Duodenal mucosa (tissue), 2 donors: ENCODE data around the gene FZD2.
"Not testable (repeated sequence)": the region's sequence is repeated elsewhere in the genome, so short reads cannot be mapped to it uniquely, and the experiment has no call there.

Source experiments
- H3K27ac ChIP-seq: one replicate; pipeline ENCODE4 v1.7.0; 2013; ENCODE audit warnings: low read depth, low read length
- H3K27me3 ChIP-seq, 2 donors: one replicate each; pipeline ENCODE4 v1.7.0; 2013; ENCODE audit warnings: low read length in 2 of 2, control low read depth in 1 of 2; ENCODE audit not compliant: insufficient read depth in 2 of 2, control insufficient read depth in 1 of 2
- H3K36me3 ChIP-seq, 2 donors: one replicate each; pipeline ENCODE4 v1.7.0; 2013; ENCODE audit warnings: low read length in 2 of 2, control low read depth in 1 of 2; ENCODE audit not compliant: insufficient read depth in 2 of 2, control insufficient read depth in 1 of 2
- H3K4me1 ChIP-seq, 2 donors: one replicate each; pipeline ENCODE4 v1.7.0; 2013; ENCODE audit warnings: low read length in 2 of 2, control low read depth in 1 of 2; ENCODE audit not compliant: insufficient read depth in 2 of 2, control insufficient read depth in 1 of 2
- H3K4me3 ChIP-seq, 2 donors: one replicate each; pipeline ENCODE4 v1.7.0; 2013; ENCODE audit warnings: low read length in 2 of 2, low read depth in 1 of 2
- H3K9ac ChIP-seq, 2 donors: one replicate each; pipeline ENCODE4 v1.7.0; 2013; ENCODE audit warnings: low read length in 2 of 2, low read depth in 1 of 2
- H3K9me3 ChIP-seq, 2 donors: one replicate each; pipeline ENCODE4 v1.7.0; 2013; ENCODE audit warnings: low read length in 2 of 2, control low read depth in 1 of 2; ENCODE audit not compliant: control insufficient read depth in 1 of 2

FZD2 gene

GRCh38 chr17:44578947-44579346, 21.7 kb downstream of the FZD2 start:
- Histone ChIP-seq H3K4me3 (no peak overlapping the region), H3K9ac (no peak overlapping the region), H3K9me3 (no peaks in the 10 kb centered on the region), H3K36me3 (no peaks in the 10 kb centered on the region), H3K27me3 (peaks cover 0 to 3% of the 10 kb centered on the region in 2 donors), H3K4me1 (no peaks in the 10 kb centered on the region), H3K27ac (no peak overlapping the region)

- no peaks in the 10 kb centered on the region for H3K4me1 ChIP-seq
- H3K27ac ChIP-seq = no peak overlapping the region
- H3K36me3 ChIP-seq = no peaks in the 10 kb centered on the region
- H3K4me3 ChIP-seq = no peak overlapping the region
- H3K9me3 ChIP-seq = no peaks in the 10 kb centered on the region
- H3K27me3 ChIP-seq = peaks cover 0 to 3% of the 10 kb centered on the region in 2 donors
- no peak overlapping the region for H3K9ac ChIP-seq
These were observed 24.6 kb downstream of the FZD2 start for GRCh38 chr17:44581868-44582267.

GRCh38 chr17:44584443-44584842, 27.2 kb downstream of the FZD2 start:
- no peaks in the 10 kb centered on the region for H3K4me1 ChIP-seq
- H3K36me3 ChIP-seq = no peaks in the 10 kb centered on the region
- peaks cover 0 to 3% of the 10 kb centered on the region in 2 donors for H3K27me3 ChIP-seq
- H3K4me3 ChIP-seq = no peak overlapping the region
- H3K9me3 ChIP-seq = no peaks in the 10 kb centered on the region
- no peak overlapping the region for H3K9ac ChIP-seq
- no peak overlapping the region for H3K27ac ChIP-seq

GRCh38 chr17:44585315-44585714, 28.0 kb downstream of the FZD2 start:
- Histone ChIP-seq H3K9ac (no peak overlapping the region), H3K4me3 (no peak overlapping the region), H3K4me1 (no peaks in the 10 kb centered on the region), H3K27ac (no peak overlapping the region), H3K27me3 (peaks cover 0 to 3% of the 10 kb centered on the region in 2 donors), H3K36me3 (no peaks in the 10 kb centered on the region), H3K9me3 (no peaks in the 10 kb centered on the region)

- Histone ChIP-seq H3K27ac (no peak overlapping the region), H3K9ac (no peak overlapping the region)
These were observed 30.1 kb downstream of the FZD2 start for GRCh38 chr17:44587339-44587738.

GRCh38 chr17:44589316-44590071, 32.2 kb downstream of the FZD2 start:
- H3K27me3 ChIP-seq = no peaks in the 10 kb centered on the region
- H3K4me1 ChIP-seq = no peaks in the 10 kb centered on the region
- no peak overlapping the region for H3K27ac ChIP-seq
- no peaks in the 10 kb centered on the region for H3K36me3 ChIP-seq
- no peak overlapping the region for H3K9ac ChIP-seq
- H3K4me3 ChIP-seq = no peak overlapping the region
- H3K9me3 ChIP-seq = no peaks in the 10 kb centered on the region

More at GRCh38 chr17:44587339-44587738, 30.1 kb downstream of the FZD2 start:
- Histone ChIP-seq H3K9me3 (no peaks in the 10 kb centered on the region), H3K27me3 (no peaks in the 10 kb centered on the region), H3K4me3 (no peak overlapping the region), H3K36me3 (no peaks in the 10 kb centered on the region), H3K4me1 (no peaks in the 10 kb centered on the region)

GRCh38 chr17:44590072-44590462, 32.8 kb downstream of the FZD2 start:
- not testable (repeated sequence) for H3K4me1 ChIP-seq, H3K9me3 ChIP-seq, H3K27me3 ChIP-seq, H3K27ac ChIP-seq, H3K4me3 ChIP-seq, H3K9ac ChIP-seq, H3K36me3 ChIP-seq

GRCh38 chr17:44590762-44591161, 33.5 kb downstream of the FZD2 start:
- not testable (repeated sequence) for H3K9me3 ChIP-seq, H3K36me3 ChIP-seq, H3K27me3 ChIP-seq, H3K4me1 ChIP-seq, H3K9ac ChIP-seq, H3K27ac ChIP-seq, H3K4me3 ChIP-seq

- Histone ChIP-seq H3K27ac (no peak overlapping the region), H3K36me3 (no peaks in the 10 kb centered on the region), H3K27me3 (no peaks in the 10 kb centered on the region), H3K9ac (no peak overlapping the region), H3K9me3 (no peaks in the 10 kb centered on the region), H3K4me1 (no peaks in the 10 kb centered on the region), H3K4me3 (no peak overlapping the region)
These were observed 33.9 kb downstream of the FZD2 start for GRCh38 chr17:44591206-44591605.

- H3K4me3 ChIP-seq = no peak overlapping the region
- H3K9ac ChIP-seq = no peak overlapping the region
- no peaks in the 10 kb centered on the region for H3K4me1 ChIP-seq
- no peak overlapping the region for H3K27ac ChIP-seq
- no peaks in the 10 kb centered on the region for H3K9me3 ChIP-seq
- H3K36me3 ChIP-seq = no peaks in the 10 kb centered on the region
- H3K27me3 ChIP-seq = no peaks in the 10 kb centered on the region
These were observed 35.9 kb downstream of the FZD2 start for GRCh38 chr17:44593156-44593555.
